ENCODE results near the gene ITGA5. TPM values are rescaled to one million over a fixed set of nuclear protein-coding genes. Genes with fewer than 3 reads are reported as not detected.

Gene ITGA5
- total and polyA plus RNA-seq, 5 donors from 2014 or later: 18.6 to 57.4 (median 23.8) TPM

DNA sequence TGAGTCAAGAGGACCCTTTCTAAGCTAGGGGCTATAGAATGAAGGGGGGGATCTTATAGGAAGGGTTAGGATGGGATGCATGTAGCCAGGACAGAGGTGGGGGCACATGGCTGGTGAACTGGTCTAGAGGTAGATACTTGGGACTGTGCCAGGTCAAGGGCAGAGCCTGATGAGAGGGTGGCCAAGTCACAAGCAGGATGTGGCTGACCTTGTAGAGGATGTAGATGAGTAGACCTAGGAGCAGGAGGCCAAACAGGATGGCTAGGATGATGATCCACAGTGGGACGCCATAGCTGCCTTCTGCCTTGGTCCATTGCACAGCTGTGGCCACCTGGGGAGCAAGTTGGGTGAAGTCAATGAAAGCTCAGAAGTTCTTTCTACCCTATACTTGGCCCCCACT, 21.9 kb downstream of the ITGA5 start:
- H3K36me3 ChIP-seq (ENCODE audit: control insufficient read depth, insufficient read depth, low read length): peaks cover 69% of the 10 kb centered on the region
- Mint-ChIP-seq H3K36me3 (peaks cover 54% of the 10 kb centered on the region), H3K27ac (peak overlapping the region in 2 of 3 donors; percentile 56 to 69)

DNA sequence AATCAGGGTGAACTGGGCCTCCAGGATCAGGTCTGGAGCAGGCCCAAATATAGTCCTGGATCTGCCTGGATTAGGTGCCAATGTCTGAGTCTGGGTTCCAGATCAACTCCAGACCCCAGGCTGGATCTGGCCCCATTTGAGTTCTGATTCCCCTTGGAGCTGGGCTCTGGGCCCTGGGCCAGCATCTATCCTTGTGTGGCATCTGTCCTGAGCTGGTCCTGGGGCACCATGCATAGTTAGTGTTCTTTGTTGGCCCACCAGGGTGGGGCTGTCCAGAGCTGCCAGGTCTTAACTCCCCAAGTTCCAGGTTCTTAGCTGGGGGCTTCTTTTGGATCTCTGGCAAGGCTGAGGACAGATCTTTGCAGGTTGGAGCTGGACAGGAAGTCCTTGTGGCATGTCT, 23.5 kb downstream of the ITGA5 start:
- no peak overlapping the region for H3K4me3 Mint-ChIP-seq
- H3K36me3 ChIP-seq (ENCODE audit: control insufficient read depth, insufficient read depth, low read length): peaks cover 53% of the 10 kb centered on the region
- no peak for DNase-seq

More for the DNA sequence above, 21.9 kb downstream of the ITGA5 start:
- Mint-ChIP-seq H3K9me3 (no peaks in the 10 kb centered on the region), H3K4me1 (peaks cover 0 to 25% (median 11%) of the 10 kb centered on the region in 4 donors), H3K4me3 (no peak overlapping the region), H3K27me3 (no peaks in the 10 kb centered on the region)
- H3K4me1 ChIP-seq (ENCODE audit: control insufficient read depth, insufficient read depth, low read length, poor library complexity, severe bottlenecking): no peaks in the 10 kb centered on the region
- H3K9me3 ChIP-seq (ENCODE audit: control insufficient read depth in 2 of 2, low read length in 2 of 2): no peaks in the 10 kb centered on the region
- no peak overlapping the region for H3K27ac ChIP-seq (ENCODE audit: insufficient read depth, low read length, poor library complexity, severe bottlenecking)
- DNase-seq (no peak), ATAC-seq (ENCODE audit: low read depth in 2 of 2) (no peak)
- H3K27me3 ChIP-seq (ENCODE audit: control insufficient read depth, insufficient read depth, low read length): no peaks in the 10 kb centered on the region
- no peak overlapping the region for H3K4me3 ChIP-seq (ENCODE audit: low read depth, low read length)

DNA sequence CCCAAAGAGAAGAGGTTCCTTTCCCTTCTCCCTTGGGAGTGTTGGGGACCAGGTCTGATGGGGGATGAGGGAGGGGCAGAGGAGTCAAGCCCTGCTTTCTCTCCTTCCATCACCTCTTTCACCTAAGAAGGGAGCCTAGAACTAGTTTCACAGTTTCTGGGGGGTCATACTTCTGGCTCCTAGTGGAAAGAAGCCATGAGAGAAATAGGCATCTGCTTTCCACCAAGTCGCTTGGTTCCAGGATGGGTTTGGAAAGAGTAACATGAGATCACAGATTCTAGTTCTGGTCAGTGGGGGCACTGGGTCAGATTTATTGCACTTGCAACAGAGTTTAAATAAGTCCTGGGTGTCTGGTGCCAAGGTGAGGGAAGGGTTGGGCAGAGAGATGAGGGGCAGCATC, 24.1 kb downstream of the ITGA5 start:
- no peaks in the 10 kb centered on the region for H3K9me3 Mint-ChIP-seq
- Histone ChIP-seq H3K27ac (ENCODE audit: insufficient read depth, low read length, poor library complexity, severe bottlenecking) (no peak overlapping the region), H3K27me3 (ENCODE audit: control insufficient read depth, insufficient read depth, low read length) (no peaks in the 10 kb centered on the region), H3K4me3 (ENCODE audit: low read depth, low read length) (no peak overlapping the region), H3K9me3 (ENCODE audit: control insufficient read depth in 2 of 2, low read length in 2 of 2) (no peaks in the 10 kb centered on the region), H3K36me3 (ENCODE audit: control insufficient read depth, insufficient read depth, low read length) (peaks cover 47% of the 10 kb centered on the region), H3K4me1 (ENCODE audit: control insufficient read depth, insufficient read depth, low read length, poor library complexity, severe bottlenecking) (peaks cover 14% of the 10 kb centered on the region)
- DNase-seq (no peak), ATAC-seq (ENCODE audit: low read depth in 2 of 2) (no peak)
- peak overlapping the region in 1 of 3 donors; percentile 62 for H3K27ac Mint-ChIP-seq
- H3K4me3 Mint-ChIP-seq: no peak overlapping the region
- H3K36me3 Mint-ChIP-seq: peaks cover 35% of the 10 kb centered on the region
- no peaks in the 10 kb centered on the region for H3K27me3 Mint-ChIP-seq
- H3K4me1 Mint-ChIP-seq: peaks cover 0 to 33% (median 12%) of the 10 kb centered on the region in 4 donors

More for the DNA sequence above, 23.5 kb downstream of the ITGA5 start:
- peaks cover 40% of the 10 kb centered on the region for H3K36me3 Mint-ChIP-seq
- H3K27ac Mint-ChIP-seq: peak overlapping the region in 1 of 3 donors; percentile 62
- no peaks in the 10 kb centered on the region for H3K9me3 Mint-ChIP-seq
- no peak for ATAC-seq (ENCODE audit: low read depth in 2 of 2)
- H3K27me3 Mint-ChIP-seq: no peaks in the 10 kb centered on the region
- H3K4me1 ChIP-seq (ENCODE audit: control insufficient read depth, insufficient read depth, low read length, poor library complexity, severe bottlenecking): peaks cover 13% of the 10 kb centered on the region
- no peak overlapping the region for H3K4me3 ChIP-seq (ENCODE audit: low read depth, low read length)
- peaks cover 0 to 33% (median 13%) of the 10 kb centered on the region in 4 donors for H3K4me1 Mint-ChIP-seq
- H3K27ac ChIP-seq (ENCODE audit: insufficient read depth, low read length, poor library complexity, severe bottlenecking): no peak overlapping the region
- H3K9me3 ChIP-seq (ENCODE audit: control insufficient read depth in 2 of 2, low read length in 2 of 2): no peaks in the 10 kb centered on the region
- no peaks in the 10 kb centered on the region for H3K27me3 ChIP-seq (ENCODE audit: control insufficient read depth, insufficient read depth, low read length)

DNA sequence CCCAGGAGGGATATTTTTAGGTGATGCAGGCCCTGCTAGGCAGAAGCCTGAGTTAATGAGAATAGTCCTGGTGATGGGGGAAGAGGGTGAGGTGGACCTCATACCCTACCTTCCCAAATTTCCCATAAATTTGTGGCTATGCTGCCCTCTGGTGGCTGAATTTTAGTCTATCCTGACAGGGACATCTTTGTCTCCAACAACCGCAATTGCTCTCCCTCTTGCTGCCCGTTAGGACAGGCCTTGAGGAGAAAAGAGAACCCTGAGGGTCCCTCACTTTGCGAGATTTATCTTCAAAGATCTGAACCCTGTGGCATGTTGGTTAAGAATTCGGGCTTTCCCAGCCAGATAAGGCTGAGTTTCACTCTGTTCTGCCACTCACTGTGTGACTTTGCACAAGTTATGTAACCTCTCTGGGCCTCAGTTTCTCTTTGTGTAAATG, 24.8 kb downstream of the ITGA5 start:
- Histone ChIP-seq H3K27me3 (ENCODE audit: control insufficient read depth, insufficient read depth, low read length) (no peaks in the 10 kb centered on the region), H3K9me3 (ENCODE audit: control insufficient read depth in 2 of 2, low read length in 2 of 2) (no peaks in the 10 kb centered on the region), H3K4me3 (ENCODE audit: low read depth, low read length) (no peak overlapping the region), H3K36me3 (ENCODE audit: control insufficient read depth, insufficient read depth, low read length) (peaks cover 41% of the 10 kb centered on the region), H3K27ac (ENCODE audit: insufficient read depth, low read length, poor library complexity, severe bottlenecking) (no peak overlapping the region), H3K4me1 (ENCODE audit: control insufficient read depth, insufficient read depth, low read length, poor library complexity, severe bottlenecking) (peaks cover 14% of the 10 kb centered on the region)
- DNase-seq: peak in 1 of 3 donors; percentile 41
- Mint-ChIP-seq H3K4me1 (peaks cover 0 to 37% (median 13%) of the 10 kb centered on the region in 4 donors), H3K27ac (peak overlapping the region in 1 of 3 donors; percentile 67), H3K27me3 (no peaks in the 10 kb centered on the region), H3K9me3 (no peaks in the 10 kb centered on the region), H3K36me3 (peaks cover 30% of the 10 kb centered on the region), H3K4me3 (peak overlapping the region in 1 of 4 donors; percentile 16)
- ATAC-seq (ENCODE audit: low read depth in 2 of 2): no peak

DNA sequence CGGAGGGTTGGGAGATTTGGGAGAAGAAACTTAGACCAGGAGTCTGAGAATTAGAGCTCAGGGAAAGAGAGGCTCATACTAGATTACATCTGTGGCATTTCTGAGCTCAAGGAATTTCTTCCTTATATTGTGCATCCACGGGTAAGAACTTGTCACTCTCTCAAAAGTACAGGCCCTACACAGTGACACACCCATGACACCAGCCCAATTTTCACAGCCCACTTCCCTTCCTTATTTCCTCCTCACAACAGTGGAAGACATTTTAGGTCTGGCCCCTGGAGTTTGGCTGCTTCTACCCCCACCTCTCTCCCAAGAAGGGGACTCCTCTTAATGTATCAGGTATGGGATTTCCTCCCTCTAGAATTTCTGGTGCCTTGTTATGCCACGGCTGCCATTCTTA, 25.3 kb downstream of the ITGA5 start:
- Mint-ChIP-seq H3K4me1 (peaks cover 0 to 35% (median 12%) of the 10 kb centered on the region in 4 donors), H3K36me3 (peaks cover 27% of the 10 kb centered on the region), H3K9me3 (no peaks in the 10 kb centered on the region), H3K27ac (peak overlapping the region in 1 of 3 donors; percentile 67), H3K27me3 (no peaks in the 10 kb centered on the region), H3K4me3 (peak overlapping the region in 2 of 4 donors; percentile 16 to 17)
- Histone ChIP-seq H3K27ac (ENCODE audit: insufficient read depth, low read length, poor library complexity, severe bottlenecking) (no peak overlapping the region), H3K27me3 (ENCODE audit: control insufficient read depth, insufficient read depth, low read length) (no peaks in the 10 kb centered on the region), H3K4me3 (ENCODE audit: low read depth, low read length) (no peak overlapping the region), H3K4me1 (ENCODE audit: control insufficient read depth, insufficient read depth, low read length, poor library complexity, severe bottlenecking) (peaks cover 14% of the 10 kb centered on the region), H3K9me3 (ENCODE audit: control insufficient read depth in 2 of 2, low read length in 2 of 2) (no peaks in the 10 kb centered on the region), H3K36me3 (ENCODE audit: control insufficient read depth, insufficient read depth, low read length) (peaks cover 39% of the 10 kb centered on the region)
- DNase-seq: no peak
- ATAC-seq (ENCODE audit: low read depth in 2 of 2): no peak

DNA sequence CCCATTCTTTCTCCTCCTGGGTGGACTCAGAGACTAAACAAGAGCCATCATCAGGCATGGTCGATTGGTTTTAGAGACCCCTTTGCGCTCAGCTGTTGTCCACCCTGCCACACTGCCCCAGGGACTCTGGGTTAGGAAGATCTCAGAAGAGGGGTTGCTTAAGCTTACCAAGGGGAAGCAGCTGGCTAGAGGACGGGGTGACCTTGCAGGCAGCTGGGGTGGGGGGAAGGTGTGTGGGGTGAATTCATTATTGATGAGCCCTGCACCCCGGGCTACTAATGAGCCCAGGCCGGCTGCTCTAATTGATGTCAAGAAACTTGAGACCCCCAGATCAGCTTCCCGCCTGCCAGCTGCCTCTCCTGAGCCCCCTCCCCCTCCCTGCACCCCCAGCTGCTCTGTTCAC, 25.9 kb downstream of the ITGA5 start:
- Mint-ChIP-seq H3K27ac (peak overlapping the region in 1 of 3 donors; percentile 69), H3K9me3 (no peaks in the 10 kb centered on the region), H3K4me1 (peaks cover 0 to 34% (median 12%) of the 10 kb centered on the region in 4 donors), H3K36me3 (peaks cover 23% of the 10 kb centered on the region), H3K27me3 (no peaks in the 10 kb centered on the region), H3K4me3 (peak overlapping the region in 1 of 4 donors; percentile 62)
- Histone ChIP-seq H3K27me3 (ENCODE audit: control insufficient read depth, insufficient read depth, low read length) (no peaks in the 10 kb centered on the region), H3K4me1 (ENCODE audit: control insufficient read depth, insufficient read depth, low read length, poor library complexity, severe bottlenecking) (peaks cover 14% of the 10 kb centered on the region), H3K9me3 (ENCODE audit: control insufficient read depth in 2 of 2, low read length in 2 of 2) (no peaks in the 10 kb centered on the region), H3K36me3 (ENCODE audit: control insufficient read depth, insufficient read depth, low read length) (peaks cover 35% of the 10 kb centered on the region), H3K27ac (ENCODE audit: insufficient read depth, low read length, poor library complexity, severe bottlenecking) (no peak overlapping the region), H3K4me3 (ENCODE audit: low read depth, low read length) (no peak overlapping the region)
- DNase-seq: no peak
- ATAC-seq (ENCODE audit: low read depth in 2 of 2): no peak

DNA sequence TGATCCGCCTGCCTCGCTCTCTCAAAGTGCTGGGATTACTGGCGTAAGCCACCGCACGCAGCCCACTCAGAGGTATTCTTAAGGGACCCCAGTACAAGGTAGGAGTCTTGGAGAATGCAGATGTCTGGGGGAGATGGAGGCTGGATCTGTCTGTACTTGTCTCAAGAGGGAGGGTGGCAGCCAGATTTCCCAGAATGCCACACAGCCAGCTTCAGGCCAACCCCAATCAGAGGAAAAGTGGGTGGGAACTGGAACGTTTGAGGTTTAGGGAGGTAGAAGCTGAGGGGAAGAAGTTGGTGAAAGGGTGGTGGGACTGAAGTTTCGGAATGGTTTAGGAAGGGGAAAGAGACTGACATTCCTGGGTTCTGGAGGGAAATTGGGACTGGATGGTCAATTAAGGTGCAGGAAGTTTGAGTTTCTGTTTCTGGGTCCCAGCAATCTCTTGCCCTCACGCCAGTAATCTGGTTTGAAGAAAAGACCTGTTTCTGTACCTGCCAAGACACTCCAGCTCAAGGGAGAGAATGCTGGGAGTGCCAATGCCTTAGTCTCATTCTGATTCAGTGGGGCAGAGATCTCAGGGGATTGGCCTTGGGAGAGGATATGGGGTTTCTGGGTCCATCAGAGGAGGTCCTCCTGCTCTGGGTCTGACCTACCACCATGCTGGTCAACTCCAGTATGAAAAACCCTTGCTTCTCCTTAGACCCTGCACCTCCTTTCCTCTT, 26.4 kb downstream of the ITGA5 start:
- Mint-ChIP-seq H3K27ac (peak overlapping the region in 2 of 3 donors; percentile 32 to 69), H3K4me3 (peak overlapping the region in 1 of 4 donors; percentile 41), H3K36me3 (peaks cover 20% of the 10 kb centered on the region), H3K4me1 (peaks cover 0 to 34% (median 13%) of the 10 kb centered on the region in 4 donors), H3K9me3 (no peaks in the 10 kb centered on the region), H3K27me3 (no peaks in the 10 kb centered on the region)
- H3K4me3 ChIP-seq (ENCODE audit: low read depth, low read length): no peak overlapping the region
- H3K27ac ChIP-seq (ENCODE audit: insufficient read depth, low read length, poor library complexity, severe bottlenecking): no peak overlapping the region
- H3K4me1 ChIP-seq (ENCODE audit: control insufficient read depth, insufficient read depth, low read length, poor library complexity, severe bottlenecking): peaks cover 14% of the 10 kb centered on the region
- H3K9me3 ChIP-seq (ENCODE audit: control insufficient read depth in 2 of 2, low read length in 2 of 2): no peaks in the 10 kb centered on the region
- ATAC-seq (ENCODE audit: low read depth in 2 of 2) (no peak), DNase-seq (no peak)
- H3K27me3 ChIP-seq (ENCODE audit: control insufficient read depth, insufficient read depth, low read length): no peaks in the 10 kb centered on the region
- peaks cover 31% of the 10 kb centered on the region for H3K36me3 ChIP-seq (ENCODE audit: control insufficient read depth, insufficient read depth, low read length)
